ENCODE results near the gene DOCK8.
"Not testable (repeated sequence)": the region's sequence is repeated elsewhere in the genome, so short reads cannot be mapped to it uniquely, and the experiment has no call there.

- not testable (repeated sequence) for TF ChIP-seq CTCF, POLR2A, POLR2AphosphoS5 (IDR thresholded peaks at IDR 0.05)
Observed at GRCh38 chr9:169757-170156, 44.9 kb upstream of the DOCK8 start.
